HG02970 (cell line): ENCODE data around the gene EHMT1.
"Not testable (repeated sequence)": the region's sequence is repeated elsewhere in the genome, so short reads cannot be mapped to it uniquely, and the experiment has no call there.

Experiments
- ATAC-seq: cut with Tn5 transposase; IDR thresholded peaks from one replicate; pipeline ENCODE4 v1.9.1; 2021; ENCODE audit warnings: mild to moderate bottlenecking, moderate library complexity, moderate number of reproducible peaks; ENCODE audit not compliant: unreplicated experiment, low FRiP score

The EHMT1 gene

DNA sequence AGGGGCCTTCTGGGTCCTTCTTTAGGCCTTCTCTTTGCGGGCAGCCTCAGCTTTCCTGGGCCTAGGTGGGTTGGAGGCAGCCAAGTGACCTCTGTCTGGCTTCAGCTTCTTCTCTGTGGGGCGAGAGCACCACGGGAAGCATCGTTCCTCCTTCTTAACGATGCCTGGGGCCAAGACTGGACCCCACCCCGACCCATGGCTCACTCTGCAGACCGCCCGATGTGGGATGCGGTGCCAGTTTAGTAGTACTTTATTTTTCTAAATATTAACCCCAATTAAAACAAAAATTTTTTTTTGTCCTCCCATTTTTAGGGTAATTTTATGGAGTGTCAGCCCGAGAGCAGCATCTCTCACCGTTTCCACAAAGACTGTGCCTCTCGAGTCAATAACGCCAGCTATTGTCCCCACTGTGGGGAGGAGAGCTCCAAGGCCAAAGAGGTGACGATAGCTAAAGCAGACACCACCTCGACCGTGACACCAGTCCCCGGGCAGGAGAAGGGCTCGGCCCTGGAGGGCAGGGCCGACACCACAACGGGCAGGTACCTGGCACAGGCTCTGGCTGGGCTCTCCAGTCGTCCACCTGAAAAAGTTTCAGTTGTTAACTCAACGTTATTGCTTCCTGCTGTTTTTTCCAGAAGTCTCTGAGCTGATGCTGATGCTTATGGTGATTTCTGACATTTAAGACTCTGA, 157.6 kb downstream of the EHMT1 start:
- no peak for ATAC-seq

DNA sequence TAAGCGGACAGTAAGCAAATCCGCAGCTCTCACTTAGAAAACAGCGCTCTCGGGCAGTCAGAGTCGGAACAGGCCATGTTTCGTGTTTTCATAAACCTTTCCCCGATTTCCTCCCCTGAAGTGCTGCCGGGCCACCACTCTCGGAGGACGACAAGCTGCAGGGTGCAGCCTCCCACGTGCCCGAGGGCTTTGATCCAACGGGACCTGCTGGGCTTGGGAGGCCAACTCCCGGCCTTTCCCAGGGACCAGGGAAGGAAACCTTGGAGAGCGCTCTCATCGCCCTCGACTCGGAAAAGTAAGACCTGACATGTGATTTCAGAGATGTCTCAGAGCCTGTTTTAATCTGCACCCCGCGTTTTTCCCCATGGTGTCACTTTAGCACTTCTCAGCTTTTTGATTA, 159.0 kb downstream of the EHMT1 start:
- ATAC-seq = no peak

DNA sequence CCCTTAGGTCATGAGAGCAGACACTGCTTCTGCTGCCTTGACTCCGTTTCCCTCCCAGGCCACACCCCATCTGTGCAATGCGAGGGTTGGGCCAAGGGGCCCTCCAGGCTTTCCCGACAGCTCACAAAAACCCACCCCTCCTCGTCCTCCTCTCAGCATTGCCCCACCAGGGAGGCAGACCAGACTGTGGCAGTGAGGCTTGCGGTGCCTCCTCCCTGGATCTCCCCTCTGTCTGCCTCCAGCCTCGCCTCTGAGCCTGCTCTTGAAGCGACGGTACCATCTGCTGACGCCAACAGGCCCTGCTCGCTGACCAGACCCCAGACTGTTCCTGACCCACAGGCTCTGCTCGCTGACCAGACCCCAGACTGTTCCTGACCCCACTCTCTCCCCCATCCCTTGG, 159.5 kb downstream of the EHMT1 start:
- ATAC-seq = no peak

DNA sequence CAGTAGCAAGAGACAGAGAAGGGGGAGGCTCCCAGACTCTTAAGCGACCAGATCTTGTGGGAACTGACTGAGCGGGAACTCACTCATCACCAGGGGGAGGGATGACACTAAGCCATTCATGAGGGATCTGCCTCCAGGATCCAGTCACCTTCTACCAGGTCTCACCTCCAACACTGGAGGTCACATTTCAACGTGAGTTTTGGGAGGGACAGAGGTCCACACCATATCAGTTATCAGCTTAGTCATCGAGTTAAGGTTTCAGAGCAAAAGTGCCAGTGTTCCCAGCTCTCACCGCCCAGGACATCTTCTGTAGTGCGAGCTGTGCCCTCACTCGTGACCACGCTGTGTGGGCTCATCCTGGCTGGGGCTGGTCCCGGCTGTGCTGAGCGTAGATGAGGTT, 160.1 kb downstream of the EHMT1 start:
- no peak for ATAC-seq

DNA sequence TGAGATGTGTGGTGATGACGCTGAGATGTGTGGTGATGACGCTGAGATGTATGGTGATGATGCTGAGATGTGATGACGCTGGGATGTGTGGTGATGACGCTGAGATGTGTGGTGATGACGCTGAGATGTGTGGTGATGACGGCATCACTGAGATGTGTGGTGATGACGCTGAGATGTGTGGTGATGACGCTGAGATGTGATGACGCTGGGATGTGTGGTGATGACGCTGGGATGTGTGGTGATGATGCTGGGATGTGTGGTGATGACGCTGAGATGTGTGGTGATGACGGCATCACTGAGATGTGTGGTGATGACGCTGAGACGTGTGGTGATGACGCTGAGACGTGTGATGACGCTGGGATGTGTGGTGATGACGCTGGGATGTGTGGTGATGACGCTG, 161.2 kb downstream of the EHMT1 start:
- not testable (repeated sequence) for ATAC-seq

DNA sequence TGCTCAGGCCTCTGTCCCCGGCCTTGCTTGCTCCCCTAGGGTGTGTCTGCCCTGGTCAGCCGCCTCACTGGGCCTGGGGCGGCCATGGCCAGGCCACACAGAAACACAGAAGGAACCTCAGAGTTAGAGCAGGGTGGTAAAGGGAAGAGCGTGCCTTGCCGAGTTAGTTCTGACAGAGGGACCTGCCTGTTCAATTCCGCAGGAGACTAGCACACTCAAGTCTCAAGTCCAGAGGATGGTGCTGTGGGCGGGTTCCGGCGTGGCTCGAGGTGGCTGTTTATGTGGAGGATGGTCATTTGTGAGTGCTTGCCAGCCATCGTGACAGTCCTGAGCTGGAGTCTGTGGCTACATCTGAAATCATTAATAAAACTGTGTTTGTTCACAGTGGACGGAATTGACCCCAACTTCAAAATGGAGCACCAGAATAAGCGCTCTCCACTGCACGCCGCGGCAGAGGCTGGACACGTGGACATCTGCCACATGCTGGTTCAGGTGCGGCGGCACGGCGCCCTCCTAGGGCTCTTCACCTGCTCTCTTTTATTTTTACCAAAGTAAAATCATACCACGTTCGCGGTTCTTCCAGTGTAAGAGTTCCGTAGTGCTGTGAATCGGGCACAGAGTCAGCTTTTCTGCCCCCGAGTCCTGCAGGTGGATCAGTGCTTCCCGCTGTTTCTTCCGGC, 163.2 kb downstream of the EHMT1 start:
- no peak for ATAC-seq

DNA sequence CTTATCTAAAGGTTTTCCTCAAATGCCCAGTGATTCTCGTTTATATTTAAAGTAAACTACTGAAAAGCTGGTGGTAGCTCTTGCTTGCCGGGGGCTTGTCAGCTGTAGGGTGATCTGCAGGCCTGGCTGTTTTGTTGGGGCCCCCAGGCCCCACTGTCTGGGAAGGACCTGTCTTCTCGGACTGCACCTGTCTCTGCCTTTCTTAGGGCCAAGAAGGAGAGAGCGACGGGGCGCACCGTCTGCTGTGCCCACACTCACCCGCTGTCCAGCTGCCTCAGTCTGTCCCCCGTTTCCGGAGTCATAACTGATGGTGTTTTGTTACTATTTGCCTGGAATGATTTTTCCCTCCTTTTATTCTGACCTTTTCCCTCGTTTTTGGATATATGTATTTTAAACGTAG, 164.7 kb downstream of the EHMT1 start:
- ATAC-seq = no peak

DNA sequence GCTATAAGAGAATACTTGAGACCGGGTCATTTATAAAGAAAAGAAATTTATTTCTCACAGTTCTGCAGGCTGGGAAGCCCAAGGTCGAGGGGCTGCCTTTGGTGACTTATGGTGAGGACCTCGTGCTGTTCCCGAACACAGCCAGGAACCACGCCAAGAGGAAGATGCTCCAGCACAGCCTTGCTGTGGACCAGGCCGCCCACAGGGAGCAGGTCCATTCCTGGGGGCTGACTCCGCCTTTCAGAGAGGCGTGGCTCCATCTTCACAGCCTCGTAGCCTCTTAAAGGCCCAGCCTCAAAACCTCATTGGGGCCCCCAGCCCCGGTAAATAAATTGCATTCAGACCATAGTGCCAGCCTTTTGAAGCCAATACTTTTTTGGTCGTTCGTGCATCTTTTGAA, 165.2 kb downstream of the EHMT1 start:
- ATAC-seq = no peak

DNA sequence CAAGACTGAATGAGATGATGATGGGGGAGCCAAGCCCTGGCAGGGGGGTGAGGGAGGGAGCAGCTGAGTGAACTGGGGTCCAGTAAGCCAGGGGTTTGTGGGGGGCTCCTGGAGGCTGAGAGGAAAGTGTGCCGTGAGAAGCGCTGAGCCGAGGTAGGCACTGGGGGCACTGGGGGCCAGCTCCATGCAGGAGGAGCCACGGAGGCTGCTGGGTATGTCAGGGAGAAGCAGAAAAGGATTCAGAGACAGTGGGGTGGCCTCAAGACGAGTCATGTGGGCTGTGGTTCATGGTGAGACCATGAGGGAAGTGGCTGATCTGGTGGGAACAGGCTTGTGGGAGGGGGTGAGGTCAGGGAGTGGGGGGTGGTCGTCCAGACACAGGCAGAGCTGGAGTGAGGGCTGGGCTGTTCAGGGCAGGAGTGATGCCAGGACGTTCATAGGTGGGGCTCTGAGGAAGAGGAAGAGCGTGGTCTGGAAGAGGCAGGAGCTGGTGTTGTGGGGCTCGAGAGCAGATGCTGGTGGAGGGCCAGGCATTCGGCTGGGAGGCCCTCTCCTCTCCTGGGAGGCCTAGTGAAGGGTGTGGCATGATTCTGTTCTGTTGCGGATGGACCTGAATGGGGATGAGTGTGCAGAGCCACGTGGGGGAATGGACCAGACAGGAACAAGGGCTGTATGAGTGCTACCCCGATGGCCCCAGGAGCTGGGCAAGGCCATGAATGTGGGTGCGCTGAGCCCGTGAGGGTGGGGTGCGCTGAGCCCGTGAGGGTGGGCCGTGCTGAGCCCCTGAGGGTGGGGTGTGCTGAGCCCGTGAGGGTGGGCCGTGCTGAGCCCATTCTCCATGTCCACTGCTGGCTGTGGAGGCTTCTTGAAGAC, 166.1 kb downstream of the EHMT1 start:
- no peak for ATAC-seq

DNA sequence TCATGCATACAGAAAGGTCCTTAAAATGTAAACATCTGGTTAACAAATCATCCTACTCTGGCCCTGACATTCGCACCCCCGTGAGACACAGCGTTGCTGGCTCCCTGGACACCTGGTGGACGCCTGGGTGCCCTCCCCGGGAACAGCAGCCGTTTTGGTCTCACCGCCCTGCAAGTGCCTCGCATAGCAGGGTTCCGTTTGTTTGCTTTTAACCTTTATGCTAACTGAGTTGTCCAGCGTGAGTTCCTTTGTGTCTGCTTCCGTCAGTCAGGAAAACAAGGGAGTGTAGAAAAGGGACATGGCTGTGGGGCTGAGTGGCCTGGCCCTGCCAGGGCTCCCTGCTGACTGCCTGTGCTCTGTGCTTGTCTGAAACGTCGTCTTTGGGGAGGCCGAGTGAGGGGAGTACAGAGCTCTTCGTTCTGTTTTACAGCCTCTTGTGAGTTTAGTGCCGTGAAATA, 166.9 kb downstream of the EHMT1 start:
- no peak for ATAC-seq

DNA sequence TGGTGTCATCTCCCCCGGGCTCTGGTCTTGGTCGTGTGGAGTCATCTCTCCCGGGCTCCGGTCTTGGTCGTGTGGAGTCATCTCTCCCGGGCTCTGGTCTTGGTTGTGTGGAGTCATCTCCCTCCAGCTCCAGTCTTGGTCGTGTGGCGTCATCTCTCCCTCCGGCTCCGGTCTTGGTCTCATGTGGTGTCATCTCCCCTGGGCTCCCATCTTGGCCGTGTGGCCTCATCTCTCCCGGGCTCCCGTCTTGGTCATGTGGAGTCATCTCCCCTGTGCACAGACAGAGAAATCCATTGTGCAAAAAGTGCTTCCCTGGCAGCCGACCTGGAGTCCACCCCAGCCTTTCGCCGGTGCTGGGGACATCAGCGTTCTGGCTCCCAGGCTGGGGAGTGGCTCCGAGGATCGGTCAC, 167.7 kb downstream of the EHMT1 start:
- ATAC-seq = no peak

DNA sequence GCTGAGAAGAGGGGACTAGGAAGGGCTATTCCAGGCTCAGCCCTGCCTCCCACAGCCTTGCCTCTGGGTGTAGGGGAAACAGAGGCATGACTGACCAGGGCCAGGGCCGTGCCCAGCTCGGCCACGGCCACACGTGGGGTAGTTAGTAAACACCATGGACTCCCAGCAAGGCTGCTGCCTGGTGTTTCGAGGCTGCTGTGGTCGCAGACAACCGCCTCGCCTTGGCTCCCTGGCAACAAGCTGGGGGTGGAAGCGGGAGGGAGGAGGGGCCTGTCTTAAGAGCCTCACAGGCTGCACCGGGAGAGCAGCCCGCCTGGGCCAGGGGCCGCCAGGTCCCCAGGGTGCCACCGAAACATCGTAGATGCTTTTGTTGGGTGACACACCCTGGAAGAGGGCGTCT, 168.6 kb downstream of the EHMT1 start:
- no peak for ATAC-seq

DNA sequence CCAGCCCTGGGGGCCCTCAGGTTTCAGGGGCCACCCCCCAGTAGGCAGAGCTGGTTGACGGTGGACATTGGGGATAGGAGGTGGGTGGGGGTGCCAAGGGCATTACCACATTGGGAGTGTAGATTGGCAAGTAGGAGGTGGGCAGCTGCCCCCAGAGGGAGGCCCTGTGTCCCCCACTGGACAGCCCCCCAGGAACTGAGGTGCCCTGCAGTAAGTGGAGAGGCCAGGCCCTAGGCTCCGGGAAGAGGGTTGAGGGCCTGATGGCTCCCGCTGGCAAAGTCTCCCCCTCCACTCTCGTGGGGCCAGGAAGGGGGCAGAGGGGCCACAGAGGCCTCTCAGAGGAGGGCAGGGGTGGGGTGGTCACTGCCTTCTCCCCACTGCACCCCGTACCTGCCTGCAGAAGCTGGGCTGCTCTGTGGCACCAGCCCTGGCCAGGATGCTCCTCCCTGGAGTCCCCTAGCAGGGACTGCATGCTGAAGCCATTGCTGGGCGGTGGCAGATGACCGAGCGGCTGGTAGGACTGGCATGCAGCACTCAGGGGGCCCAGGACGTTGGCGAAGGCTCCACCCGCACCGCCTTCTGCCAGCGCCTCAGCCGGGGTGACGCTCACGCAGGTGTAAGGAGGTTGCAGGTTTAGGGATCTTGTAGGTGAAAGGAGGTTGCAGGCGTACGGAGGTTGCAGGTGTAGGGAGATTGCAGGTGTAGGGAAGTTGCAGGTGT, 169.1 kb downstream of the EHMT1 start:
- no peak for ATAC-seq

DNA sequence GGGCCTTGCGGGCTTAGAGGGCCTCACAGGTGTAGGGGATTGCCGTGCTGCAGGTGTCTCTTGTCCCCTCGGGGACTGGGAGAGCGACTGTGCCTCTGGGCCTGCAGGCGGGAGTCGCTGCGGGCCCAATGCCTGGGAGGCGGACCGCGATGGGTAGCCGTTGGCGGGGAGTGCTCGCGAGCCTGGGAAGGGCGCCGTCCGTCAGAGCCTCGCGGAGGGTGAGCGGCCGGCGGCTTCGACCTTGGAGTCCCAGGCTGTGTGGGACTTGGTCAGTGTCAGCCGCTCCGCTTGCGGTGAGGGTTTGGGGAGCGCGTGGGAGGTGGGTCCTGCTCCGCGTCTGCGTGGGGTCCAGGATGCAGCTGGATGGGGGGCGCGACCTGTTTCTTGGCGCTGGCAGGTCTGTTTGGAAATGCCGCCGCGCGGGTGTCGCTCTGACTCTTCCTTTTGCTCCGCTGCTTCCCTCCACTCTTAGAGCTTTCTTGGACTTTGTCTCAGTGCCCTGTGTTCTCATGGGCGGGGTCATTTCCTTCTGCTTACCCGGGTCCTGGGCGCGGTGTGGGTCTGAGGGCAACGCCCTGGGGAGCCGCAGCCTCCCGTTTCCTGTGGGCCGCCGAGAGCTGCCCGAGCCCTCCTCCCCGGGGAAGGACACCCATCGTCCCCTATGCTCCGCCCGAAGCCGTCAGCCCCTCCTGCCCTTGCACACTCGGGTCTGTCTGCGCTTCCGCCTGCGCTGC, 169.9 kb downstream of the EHMT1 start:
- ATAC-seq = no peak

DNA sequence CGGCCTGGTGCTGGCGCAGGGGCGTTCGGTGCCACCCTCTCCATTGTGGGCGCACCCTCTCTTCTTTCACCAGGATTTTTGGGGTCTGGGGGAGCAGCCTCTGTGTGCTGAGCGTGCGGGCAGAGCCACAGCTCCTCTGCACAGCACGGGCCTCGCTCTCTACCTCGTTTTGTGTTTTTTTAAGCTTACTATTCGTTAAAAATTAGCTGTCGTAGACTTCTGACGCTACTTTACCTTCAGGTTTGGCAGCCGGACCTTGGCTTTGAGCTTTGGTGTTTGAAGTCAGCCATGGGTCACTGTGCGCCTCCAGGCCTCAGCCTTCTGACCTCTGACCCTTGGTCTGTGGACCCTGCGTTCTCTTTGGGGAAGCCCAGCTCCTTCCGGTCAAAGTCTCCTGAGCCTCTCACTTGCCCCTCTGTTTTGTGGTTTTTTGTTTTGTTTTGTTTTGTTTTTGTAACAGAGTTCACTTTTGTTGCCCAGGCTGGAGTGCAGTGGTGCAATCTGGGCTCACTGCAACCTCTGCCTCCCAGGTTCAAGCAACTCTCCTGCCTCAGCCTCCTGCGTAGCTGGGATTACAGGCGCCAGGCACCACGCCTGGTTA, 170.6 kb downstream of the EHMT1 start:
- no peak for ATAC-seq

DNA sequence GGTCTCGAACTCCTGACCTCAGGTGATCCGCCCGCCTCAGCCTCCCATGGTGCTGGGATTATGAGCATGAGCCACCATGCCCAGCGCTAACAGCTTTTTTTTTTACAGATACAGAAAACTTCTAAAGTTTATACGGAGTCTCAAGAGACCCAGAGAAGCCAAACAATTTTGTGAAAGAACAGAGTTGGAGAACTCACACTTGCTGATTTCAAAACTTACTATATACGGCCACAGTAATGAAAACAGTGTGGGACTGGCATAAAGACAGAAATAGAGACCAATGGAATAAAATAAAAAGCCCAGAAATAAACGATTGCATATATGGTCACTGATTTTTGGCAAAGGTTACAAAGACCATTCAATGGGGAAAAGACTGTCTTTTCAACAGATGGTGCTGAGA, 173.1 kb downstream of the EHMT1 start:
- ATAC-seq = no peak

DNA sequence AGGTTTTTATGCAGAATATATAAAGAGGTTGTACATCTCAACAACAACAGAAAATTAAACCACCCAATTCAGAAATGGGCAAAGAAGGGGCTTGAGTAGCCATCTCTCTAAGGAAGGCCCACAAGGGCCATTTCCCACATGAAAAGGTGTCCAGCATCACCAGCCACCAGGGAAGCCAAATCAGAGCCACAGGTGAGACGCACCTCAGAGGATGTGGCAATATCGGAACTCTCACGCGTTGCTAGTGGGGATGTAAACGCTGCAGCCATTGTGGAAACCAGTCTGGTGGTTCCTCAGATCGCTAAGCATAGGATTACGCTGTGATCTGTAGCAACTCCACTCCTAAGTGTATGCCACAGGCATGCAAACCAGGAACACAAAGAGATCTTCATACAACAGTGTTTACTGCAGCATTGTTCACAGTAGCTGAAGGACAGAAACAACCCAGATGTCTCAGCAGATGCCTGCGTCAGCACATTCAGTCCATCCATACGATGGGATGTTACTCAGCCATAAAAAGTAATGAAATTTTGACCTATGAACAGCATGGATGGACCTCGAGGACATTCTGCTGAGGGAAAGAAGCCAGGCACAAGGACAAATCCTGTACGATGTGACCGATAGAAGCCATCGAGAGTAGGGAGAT, 174.5 kb downstream of the EHMT1 start:
- no peak for ATAC-seq

DNA sequence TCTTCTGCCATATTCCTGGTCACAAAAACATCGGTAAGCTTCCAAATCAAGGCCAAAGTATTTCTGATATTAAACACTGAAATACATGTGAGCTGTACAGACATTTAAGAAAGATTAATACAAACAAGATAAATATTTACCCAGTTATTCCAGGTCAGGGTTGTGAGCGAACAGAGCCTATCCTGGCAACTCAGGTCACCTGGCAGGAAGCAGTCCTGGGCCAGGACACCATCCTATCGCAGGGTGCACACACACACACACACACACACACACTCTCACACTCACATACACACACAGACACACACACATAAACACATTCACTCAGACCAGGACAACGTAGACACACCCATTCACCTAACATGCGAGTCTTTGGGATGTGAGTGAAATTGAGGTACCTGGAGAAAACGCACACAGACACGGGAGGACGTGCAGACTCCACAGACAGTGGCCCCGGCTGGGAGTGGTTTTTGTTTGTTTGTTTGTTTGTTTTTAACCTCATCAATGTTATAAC, 176.4 kb downstream of the EHMT1 start:
- no peak for ATAC-seq
